Fibroblast of skin of back (primary cell): ENCODE results near the gene STYXL2. TPM values are rescaled to one million over a fixed set of nuclear protein-coding genes. Genes with fewer than 3 reads are reported as not detected.
A peak's percentile ranks its signal among the peaks of the same experiment; 100 is the strongest.

Experiments
- DNase-seq: peaks from one replicate; pipeline ENCODE4 v3.0.0-alpha.2; 2013
- polyA plus RNA-seq, 2 experiments: library from polyadenylated mRNA; unstranded; fragments of 120-200 nt; gene quantifications; one replicate each; pipeline ENCODE4 v1.2.1, GENCODE V29; 2013; ENCODE audit not compliant: insufficient read length in 2 of 2

STYXL2 gene
- 0.30 TPM for polyA plus RNA-seq (2013, experiment 1 of 2; ENCODE audit: insufficient read length)
- 0.40 TPM for polyA plus RNA-seq (2013, experiment 2 of 2; ENCODE audit: insufficient read length)

DNA sequence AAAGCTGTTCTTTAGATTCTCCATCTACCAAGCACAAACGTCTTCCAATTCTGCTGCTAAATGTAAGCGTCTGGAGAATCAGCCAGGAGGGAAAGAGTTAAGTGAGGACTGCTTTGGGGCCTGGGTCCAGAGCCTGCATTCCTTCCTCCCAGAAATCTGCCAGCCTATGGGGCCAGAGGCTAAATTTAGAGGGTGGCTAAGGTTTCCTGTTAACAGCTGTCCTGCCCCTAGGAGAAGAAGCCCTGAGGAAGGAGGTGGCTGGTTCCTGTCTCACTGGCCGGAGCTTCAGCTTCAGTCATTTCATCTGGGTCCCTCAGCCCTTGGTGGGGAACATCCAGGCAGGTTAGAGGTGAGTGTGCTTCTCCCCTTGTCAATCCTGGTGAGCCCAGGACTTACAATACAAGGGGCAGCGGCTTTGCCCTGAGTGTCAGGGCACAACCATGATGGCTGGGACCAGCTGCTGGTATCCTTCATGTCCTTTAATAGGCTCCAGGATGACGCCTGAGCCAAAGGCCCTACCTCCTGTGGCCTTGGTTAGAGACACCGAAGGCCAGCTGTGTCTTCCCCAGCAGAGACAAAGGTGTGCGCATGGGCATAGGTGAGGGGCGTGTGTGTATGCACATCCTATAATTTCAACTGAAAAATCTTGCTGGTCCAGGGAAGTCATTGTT is at the start of gene STYXL2:
STYXL2 (plus strand) TSS at position 230 of the 671 bp plus-strand sequence. CDS start 775 bp downstream, outside the sequence.
- no peak for DNase-seq

DNA sequence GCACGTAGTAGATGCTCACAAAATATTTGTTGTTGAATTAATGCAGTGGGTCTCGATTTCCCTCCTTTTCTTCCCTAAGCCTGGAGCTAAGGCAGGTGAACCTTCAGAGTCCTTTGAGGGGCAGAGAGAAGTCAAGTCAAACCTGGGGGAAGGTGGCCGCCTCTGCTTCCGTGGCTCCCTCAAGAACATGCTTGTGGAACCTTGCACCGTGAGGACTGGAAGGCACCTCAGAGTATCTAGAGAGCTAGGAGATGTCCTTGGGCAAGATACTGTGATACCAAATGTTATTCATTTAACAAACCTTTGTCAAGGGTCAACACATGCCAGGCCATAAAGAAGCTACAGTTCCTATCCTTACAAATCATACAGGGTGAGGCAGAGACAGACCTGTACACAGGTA is 42.0 kb upstream of the STYXL2 start:
- DNase-seq: no peak

DNA sequence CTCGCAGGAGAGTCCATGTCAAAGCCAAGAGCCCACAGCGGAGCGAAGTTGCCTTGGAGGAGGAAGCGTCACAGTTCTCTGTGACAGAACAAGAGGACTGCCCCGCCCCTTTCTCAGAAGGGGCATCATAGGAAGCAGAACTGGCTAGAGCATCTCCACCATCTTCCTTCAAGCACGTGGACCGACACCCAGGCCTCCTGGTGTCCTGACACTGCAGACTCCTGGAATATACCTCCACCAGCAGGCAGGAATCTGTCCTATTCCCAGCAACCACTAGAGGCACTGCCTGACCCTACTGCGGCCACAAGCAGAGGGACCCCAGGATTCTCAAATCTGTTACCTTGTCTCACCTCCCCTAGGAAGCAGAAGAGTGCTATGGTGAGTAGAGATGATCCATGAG is 41.5 kb upstream of the STYXL2 start:
- no peak for DNase-seq

DNA sequence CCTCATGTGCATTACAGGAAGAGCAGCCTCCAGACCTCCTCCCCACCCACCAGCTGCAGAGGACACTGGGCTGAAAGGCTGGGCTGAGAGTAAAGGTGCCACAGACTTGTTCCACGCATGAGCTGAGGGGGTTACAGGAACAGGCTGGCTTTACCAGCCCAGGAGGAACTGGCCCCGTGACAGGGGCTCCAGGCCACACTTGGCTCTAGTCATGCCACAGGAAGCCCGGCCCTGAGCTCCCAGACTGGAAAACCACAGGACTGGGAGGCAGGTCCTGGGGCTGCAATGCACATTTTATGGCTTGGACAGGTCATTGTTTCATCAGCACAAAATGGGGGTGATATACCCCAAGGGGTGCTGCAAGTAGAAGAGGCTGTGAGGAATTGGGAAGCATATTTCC is 39.3 kb upstream of the STYXL2 start:
- no peak for DNase-seq

DNA sequence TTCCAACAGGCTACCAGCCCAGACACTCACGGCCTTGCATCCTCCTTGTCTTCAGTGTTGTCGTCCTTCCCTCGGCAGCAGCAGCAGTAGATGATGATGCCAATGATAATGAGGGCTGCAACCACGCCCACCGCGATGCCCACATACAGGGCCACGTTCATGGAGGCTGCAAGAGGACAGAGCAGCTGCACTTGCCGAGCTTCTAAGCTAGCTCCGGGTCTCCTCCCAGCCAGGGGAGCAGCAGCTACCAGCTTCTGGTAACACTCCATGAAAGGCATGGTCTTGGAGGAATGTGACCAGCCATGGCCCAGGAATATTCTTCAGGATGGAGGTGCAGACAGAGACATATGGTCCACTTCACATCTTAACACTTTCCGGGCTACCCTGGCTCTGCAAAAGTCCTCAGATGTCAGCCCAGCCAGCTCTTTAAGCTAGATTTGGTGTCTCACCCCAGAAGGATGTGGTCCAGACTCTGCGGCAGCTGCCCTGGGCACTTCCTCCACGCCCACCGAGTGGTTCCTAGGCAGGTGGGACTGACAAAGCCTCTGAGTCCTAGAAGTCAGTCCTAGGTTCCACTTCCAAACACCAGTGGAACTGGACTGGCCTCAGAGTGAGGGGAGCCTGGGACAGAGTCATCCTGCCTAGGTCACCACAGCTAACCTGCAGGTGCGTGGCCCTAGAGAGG is 38.8 kb upstream of the STYXL2 start:
- DNase-seq: no peak

DNA sequence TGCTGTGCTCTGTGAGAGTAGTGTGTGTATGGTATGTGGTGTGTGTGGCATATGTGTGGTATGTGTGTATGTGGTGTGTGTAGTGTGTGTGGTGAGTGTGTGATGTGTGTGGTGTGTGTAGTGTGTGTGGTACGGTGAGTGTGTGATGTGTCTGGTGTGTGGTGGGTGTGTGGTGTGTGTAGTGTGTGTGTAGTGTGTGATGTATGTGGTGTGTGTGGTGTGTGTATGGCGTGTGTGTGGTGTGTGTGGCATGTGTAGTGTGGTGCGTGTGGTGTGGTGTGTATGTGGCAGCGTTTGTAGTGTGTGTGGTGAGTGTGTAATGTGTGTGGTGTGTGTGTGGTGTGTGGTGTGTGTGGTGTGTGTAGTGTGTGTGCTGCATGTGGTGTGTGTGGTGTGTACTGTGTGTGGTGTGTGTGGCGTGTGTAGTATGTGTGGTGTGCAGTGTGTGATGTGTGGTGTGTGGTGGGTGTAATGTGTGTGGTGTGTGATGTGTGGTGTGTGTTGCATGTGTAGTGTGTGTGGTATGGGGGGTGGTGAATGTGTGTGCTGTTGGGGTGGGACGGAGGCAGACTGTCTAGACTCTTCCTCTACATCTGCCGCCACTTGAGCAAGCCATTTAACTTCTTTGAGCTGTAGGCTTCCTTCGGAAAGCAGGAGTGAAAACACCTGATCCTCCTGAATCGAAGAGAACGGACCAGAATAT is 37.2 kb upstream of the STYXL2 start:
- DNase-seq: no peak

DNA sequence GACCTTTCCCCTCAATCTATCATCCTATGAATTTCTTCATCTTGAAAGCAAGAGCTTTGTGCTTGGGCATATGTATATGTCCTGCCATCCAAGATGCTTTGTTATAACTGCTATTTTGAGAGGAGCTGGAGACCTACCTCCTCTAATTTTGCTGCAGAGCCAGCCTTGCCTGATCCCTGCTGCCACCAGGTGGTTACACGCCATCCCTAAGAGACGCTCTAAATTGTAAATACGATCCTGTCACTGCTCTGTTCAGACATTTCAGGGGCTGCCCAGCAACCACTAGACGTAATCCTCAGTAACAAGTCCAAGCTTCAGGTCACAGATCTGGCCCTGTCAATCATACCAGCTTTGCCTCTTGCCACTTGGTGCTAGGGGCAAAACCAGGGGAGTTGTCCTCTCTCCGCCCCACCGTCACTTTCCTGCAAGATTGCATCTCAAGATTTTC is 36.6 kb upstream of the STYXL2 start:
- peak; percentile 15 for DNase-seq

DNA sequence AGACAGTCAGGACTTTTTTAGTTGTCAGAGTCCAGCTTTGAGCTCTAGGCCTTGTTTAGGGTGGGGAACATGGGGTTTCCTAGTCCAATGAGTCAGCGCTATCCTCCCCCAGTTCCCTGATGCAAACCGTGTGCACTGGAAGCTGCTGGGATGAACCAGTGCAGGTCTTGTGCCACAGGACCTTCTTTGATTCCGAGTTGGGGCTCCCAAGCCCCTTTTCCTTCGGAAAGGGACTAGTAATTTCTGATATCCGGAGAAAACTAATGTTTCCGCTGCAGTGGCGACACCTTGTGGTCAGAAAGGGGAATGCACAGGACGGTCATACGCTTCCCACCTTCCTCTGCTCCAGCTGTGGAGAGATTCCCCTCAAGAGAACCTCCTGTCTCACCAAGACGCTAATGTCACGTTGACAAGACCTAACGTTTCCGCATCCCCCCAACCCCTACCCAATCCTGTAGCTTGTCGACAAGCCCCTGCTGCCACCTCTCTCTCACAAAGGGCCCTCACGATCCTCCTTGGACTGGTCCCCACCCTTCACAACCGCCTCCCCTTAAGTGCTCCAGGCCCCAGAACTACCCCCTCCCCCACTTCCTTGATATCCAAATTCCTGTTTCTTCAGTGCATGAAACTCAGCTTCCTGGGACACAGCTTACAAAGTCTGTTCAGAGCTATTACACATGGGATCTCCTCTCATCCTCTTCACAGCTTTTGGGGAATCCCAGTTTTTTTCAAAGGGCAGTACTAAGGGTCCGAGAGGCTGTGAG is 34.6 kb upstream of the STYXL2 start:
- peak; percentile 48 for DNase-seq

DNA sequence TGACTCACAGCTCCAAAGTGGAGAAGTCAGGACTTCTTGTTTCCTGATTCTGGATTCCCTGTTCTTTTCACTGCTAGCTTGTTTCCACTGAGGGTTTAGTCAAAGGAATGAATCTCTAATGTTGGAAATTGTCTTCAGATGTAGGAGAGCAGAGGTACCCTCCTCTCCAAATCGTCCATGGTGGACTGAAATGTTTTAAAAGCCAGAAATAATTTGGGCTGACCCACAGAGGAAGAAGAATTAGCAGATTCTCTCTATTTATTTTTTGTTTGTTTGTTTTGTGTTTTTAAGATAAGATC is 34.1 kb upstream of the STYXL2 start:
- no peak for DNase-seq

DNA sequence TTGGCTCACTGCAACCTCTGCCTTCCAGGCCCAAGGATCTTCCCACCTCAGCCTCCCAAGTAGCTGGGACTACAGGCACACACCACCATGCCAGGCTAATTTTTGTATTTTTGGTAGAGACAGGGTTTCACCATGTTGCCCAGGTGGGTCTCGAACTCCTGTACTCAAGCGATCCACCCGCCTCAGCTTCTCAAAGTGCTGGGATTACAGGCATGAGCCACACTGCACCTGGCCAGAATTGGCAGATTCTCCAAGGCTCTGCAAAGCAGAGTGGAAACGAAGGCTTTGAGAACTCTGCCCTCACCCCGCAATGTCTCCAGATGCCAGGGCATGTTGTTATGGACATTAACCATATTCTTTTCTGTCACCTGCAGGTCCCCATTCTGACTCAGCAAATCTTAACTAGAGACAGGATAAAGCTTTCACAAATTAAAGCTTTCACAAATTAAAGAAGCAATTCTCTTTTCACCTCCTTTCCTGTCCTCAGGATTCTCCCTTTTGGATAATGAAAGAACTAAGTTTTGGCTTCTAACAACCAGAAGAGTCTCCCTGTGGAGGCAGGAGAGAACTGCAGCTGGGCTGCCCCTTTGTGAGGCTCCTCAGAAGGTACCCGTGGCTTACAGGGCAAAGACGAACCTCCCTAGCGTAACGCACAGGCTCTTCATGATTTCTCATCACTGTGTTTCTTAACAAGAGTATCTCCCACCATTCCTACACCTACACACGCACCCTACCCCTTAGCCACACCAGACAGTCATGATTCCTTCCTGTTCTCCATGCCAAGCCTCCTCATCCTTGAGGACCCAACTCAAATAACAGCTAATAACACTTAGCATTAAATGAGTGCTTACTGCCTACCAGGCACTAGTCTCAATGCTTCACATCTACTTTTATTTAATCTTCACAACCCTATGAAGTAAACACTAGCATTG is 33.5 kb upstream of the STYXL2 start:
- DNase-seq: no peak

DNA sequence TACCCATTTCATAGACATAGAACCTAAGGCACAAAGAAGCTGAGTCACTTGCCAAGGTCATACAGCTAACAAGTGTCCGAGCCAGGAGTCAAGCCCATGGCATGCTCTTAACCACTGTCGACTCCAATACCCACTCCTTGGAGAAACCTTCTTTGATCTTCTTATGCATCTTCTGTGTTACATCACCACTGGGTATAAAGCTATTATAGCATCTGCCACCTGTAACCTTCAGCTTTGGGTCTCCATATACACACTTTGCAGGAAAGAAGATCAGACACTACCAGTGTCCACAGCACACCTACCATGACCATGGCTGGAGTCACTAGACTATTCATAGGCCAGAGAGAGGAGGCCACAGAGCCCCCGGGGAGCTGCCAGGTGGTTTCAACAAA is 32.8 kb upstream of the STYXL2 start:
- no peak for DNase-seq

DNA sequence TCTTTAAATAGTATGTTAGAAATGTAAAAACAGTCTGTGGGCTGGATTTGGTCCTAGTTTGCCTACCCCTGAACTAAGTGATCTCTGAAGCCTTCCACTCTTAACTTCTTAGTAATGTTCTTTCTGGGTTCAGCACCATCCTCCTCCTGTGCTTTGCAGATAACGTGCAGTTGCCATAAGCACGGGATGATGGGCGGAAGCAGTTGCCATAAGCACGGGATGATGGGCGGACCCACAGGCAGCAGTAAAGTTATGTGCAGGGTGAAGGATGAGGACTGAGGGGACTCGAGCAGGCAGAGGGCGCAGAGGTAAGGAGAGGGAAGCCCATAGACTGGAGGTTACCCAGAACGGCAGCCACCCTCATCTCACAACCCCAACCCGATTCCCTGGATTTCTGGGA is 29.3 kb upstream of the STYXL2 start:
- DNase-seq: no peak

DNA sequence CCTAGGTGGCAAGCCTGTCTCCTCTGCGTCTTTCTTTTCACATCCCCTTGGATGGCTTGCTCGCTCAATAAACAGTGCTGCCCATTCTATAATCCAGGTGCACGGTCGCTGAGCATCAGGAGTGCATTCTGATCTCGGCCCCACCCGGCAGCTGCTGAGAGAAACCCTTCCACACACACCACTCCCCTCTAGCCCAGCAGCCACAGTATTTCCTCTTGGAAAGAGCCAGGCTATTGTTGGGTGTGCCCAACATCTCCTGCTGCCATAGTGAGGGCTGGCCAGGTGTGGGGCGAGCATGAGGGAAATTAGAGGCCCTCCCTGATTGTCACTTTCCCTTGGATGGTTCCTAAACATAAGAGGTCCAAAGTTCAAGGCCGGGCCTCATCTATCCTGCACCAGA is 28.4 kb upstream of the STYXL2 start:
- no peak for DNase-seq

DNA sequence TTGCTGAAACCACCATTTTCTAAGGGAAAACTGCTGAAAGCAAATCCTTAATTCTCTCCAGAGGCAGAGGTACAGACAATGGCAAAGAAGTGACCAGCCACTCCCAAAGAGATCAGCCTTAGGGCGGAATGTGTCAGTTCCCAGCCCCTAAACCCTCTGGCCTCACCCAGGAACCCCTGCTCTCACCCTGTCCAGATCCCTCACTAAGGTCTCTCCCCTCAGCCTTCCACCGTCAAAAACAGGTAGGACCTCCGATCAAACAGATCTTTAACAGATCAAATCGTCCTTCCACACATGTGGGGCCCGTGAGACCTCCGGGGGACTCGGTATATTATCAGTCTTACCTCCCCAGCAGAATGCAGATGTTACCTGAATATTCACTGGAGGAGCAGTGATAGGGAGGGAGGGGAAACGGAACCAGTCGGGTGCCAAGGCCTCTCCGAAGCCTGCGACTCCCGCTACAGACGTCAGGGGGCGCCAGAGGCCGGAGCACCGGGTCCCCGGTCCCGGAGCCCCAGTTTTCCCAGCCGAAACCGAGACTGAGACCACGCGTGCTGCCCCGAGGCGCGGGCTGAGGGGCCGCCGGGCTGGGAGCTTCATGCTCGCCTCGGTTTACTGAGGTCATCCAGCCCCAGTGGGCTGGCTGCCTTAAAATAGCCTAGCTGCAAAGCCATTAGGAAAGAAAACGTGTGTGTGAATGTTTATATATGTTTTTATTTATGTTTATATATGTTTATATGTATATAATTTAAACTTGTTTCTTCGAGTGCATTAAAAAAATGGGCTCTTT is 27.3 kb upstream of the STYXL2 start:
- peak; percentile 45 for DNase-seq

DNA sequence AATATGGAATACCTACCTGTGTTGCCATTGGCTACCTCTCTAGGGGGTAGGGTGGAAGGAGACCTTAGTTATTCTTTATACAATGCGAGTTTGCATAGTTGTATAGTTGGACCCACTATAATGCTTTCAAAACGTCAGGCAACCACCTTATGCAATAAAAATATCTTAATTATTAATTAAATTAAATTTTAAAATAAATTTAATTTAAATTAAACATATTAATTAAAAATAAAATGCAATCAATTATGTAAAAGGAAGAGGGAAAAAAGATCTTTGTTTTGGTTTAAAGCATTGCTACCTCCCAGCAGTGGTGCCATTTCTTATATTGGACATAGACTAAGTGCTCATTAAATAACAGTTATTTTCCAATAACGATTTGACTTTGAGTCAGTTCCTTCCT is 26.0 kb upstream of the STYXL2 start:
- DNase-seq: no peak

DNA sequence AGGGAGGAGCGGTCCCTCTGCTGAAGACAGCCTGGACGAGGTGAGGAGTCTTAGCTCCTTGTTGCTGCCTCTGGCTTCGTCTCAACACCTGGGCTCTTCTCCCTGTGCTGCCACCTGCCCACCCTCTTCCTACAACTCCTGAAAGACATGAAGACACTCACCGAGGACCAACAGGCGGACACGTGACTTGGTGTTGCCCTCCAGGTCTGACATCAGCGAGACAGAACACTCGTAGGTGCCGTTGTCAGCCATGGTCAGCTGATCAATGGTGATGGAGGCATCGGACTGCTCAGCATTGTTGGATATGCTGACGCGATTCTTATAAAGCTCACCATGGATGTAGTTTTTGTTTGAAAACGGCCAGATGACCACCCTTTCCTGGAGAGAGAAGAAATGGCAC is 25.1 kb upstream of the STYXL2 start:
- DNase-seq: no peak

DNA sequence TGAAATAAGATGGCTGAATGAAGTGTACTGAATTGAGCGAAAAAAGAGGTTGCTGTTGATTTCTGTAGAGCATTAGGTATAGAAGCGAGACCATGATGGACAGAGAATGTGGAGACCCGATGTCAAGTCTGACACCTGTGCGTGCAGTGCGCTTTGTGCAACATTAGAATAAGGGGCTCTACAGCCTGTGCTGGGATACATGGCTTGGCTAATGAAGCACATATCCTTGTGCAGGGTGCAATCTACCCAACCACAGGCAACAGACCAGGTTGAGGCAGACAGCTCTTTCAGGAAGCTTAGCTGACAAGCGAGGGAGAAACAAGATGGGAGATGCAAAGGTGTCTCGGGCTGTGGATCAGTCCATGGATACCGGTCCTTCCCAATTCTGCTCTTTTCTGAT is 22.6 kb upstream of the STYXL2 start:
- no peak for DNase-seq

DNA sequence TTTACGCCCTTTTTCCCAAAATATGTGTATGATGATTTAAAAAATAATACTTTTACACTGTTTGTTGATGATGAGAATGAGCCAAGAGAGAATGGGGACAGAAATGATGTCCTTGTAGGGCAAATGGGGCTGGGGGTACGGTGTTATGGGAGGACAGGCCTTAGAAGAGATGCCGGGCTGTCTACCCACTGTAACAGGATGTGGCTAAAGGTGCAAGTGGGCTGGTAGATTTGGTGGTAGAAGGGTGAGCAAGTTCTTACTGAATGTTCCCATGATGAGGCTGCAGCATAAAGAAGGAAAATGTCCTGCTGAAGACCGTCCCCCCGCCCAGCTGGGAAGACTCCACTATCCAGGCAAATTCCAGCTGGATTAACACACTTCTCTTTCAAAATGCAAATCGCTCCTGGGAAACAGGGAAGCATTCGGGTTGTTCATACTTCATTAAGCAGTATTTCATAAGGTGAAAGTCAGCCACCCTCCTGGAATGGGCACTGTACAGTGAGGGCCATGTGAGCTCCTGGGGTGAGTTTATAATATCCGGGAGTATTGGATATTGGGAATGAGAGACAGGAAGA is 17.7 kb upstream of the STYXL2 start:
- DNase-seq: no peak

DNA sequence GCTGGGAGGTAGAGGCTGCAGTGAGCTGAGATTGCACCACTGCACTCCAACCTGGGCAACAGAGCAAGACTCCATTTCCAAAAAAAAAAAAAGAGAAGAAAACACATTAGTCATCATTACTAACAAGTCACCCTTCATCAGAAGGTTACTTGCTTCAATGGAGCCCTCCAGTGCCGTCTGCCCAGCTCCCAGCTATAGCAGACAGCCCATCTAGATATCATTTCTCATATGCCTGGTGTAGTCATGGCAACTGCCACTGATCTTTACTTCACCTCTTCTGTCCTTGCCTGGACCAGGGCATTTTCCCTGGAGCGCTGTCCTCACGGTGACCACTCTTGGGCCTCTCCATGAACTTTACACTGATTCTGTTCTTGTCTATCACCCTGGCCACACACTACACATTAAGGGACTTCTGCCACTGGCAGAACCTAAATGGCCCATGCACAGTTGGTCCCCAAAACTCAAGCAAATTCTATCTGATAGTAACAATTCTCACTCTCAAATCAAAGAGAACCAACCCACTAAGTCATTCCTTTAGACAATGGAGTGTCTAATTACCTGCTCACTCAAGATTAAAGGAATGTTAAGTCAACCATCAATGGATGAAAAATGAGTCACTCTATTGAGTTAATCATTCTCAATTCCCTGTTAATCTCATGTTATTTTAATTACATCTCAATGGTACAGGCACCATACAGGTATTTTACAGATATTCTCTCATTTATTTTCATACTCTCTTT is 16.6 kb upstream of the STYXL2 start:
- DNase-seq: no peak

DNA sequence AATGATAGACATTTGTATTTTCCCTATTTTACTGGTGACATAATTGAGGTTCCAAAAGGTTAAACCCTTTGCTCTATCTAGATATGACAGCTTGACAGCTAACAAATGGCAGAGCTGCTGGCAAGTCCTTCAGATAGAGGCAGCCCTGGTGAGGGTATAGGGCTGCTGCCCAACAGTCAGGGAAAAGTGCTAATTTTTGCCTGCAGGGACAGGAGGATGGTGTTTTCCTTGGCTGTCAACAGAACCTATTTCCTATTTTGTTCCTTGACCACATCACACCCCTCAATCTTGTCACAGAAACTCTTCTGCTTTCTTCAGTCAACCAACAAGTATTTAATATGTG is 16.0 kb upstream of the STYXL2 start:
- DNase-seq: no peak
